H9 (cell line): ENCODE data around the gene SP4. TPM values are rescaled to one million over a fixed set of nuclear protein-coding genes. Genes with fewer than 3 reads are reported as not detected.

ENCODE experiments used
- DNase-seq: peaks from one replicate; pipeline ENCODE4 v3.0.0-alpha.2; 2017
- H2AFZ ChIP-seq: one replicate; pipeline ENCODE4 v1.6.1; 2013; ENCODE audit warnings: mild to moderate bottlenecking, low read length, control low read depth, moderate library complexity
- H2AK5ac ChIP-seq: 2 replicates; pipeline ENCODE4 v1.6.1; 2013; ENCODE audit warnings: low read length, control low read depth, mixed read lengths; ENCODE audit not compliant: insufficient read length
- H2BK120ac ChIP-seq: one replicate; pipeline ENCODE4 v1.6.1; 2013; ENCODE audit warnings: low read depth, mild to moderate bottlenecking, low read length, control low read depth, inconsistent platforms; ENCODE audit not compliant: poor library complexity, severe bottlenecking
- H2BK12ac ChIP-seq: 2 replicates; pipeline ENCODE4 v1.6.1; 2013; ENCODE audit warnings: low read length, control low read depth, mixed read lengths, low read depth; ENCODE audit not compliant: insufficient read length
- H2BK15ac ChIP-seq: 2 replicates; pipeline ENCODE4 v1.6.1; 2013; ENCODE audit warnings: low read depth, low read length, control low read depth
- H2BK20ac ChIP-seq: one replicate; pipeline ENCODE4 v1.6.1; 2013; ENCODE audit warnings: low read depth, mild to moderate bottlenecking, low read length, control low read depth, inconsistent platforms; ENCODE audit not compliant: poor library complexity, severe bottlenecking
- H2BK5ac ChIP-seq: 2 replicates; pipeline ENCODE4 v1.6.1; 2013; ENCODE audit warnings: low read length, control low read depth, mixed read lengths; ENCODE audit not compliant: insufficient read length
- H3K14ac ChIP-seq: 2 replicates; pipeline ENCODE4 v1.6.1; 2013; ENCODE audit warnings: low read length, control low read depth; ENCODE audit not compliant: insufficient read depth
- H3K18ac ChIP-seq: 2 replicates; pipeline ENCODE4 v1.6.1; 2013; ENCODE audit warnings: low read depth, mild to moderate bottlenecking, mixed read lengths, low read length, control low read depth; ENCODE audit not compliant: insufficient read length
- H3K23ac ChIP-seq: 2 replicates; pipeline ENCODE4 v1.6.1; 2013; ENCODE audit warnings: low read length, control low read depth, mixed read lengths, low read depth; ENCODE audit not compliant: insufficient read length
- H3K23me2 ChIP-seq: 2 replicates; pipeline ENCODE4 v1.6.1; 2013; ENCODE audit warnings: low read depth, mild to moderate bottlenecking, mixed read lengths, low read length, control low read depth; ENCODE audit not compliant: insufficient read length, poor library complexity, severe bottlenecking
- H3K27ac ChIP-seq: 2 replicates; pipeline ENCODE4 v1.5.1; 2013; ENCODE audit warnings: low read length, control low read depth, mixed read lengths, low read depth; ENCODE audit not compliant: insufficient read length
- H3K27me3 ChIP-seq: 2 replicates; pipeline ENCODE4 v1.6.1; 2013; ENCODE audit warnings: low read length, control low read depth, inconsistent platforms; ENCODE audit not compliant: insufficient read depth
- H3K4ac ChIP-seq: 2 replicates; pipeline ENCODE4 v1.6.1; 2013; ENCODE audit warnings: low read depth, mild to moderate bottlenecking, control low read depth, inconsistent platforms, low read length, moderate library complexity
- H3K4me1 ChIP-seq: 2 replicates; pipeline ENCODE4 v1.6.1; 2013; ENCODE audit warnings: low read length, control low read depth, inconsistent platforms; ENCODE audit not compliant: insufficient read depth
- H3K4me2 ChIP-seq: 2 replicates; pipeline ENCODE4 v1.6.1; 2013; ENCODE audit warnings: low read length, control low read depth, mixed read lengths; ENCODE audit not compliant: insufficient read length, insufficient read depth
- H3K56ac ChIP-seq: 2 replicates; pipeline ENCODE4 v1.6.1; 2013; ENCODE audit warnings: low read depth, mild to moderate bottlenecking, mixed read lengths, low read length, control low read depth; ENCODE audit not compliant: insufficient read length
- H3K79me1 ChIP-seq: 2 replicates; pipeline ENCODE4 v1.6.1; 2013; ENCODE audit warnings: low read depth, mild to moderate bottlenecking, moderate library complexity, low read length, control low read depth, inconsistent platforms; ENCODE audit not compliant: insufficient read depth, poor library complexity, severe bottlenecking
- H3K79me2 ChIP-seq: 2 replicates; pipeline ENCODE4 v1.6.1; 2013; ENCODE audit warnings: low read length, control low read depth, inconsistent platforms; ENCODE audit not compliant: insufficient read depth
- H3K9ac ChIP-seq: 2 replicates; pipeline ENCODE4 v1.6.1; 2013; ENCODE audit warnings: low read length, control low read depth, mixed read lengths; ENCODE audit not compliant: insufficient read length; ENCODE audit errors: extremely low read depth
- H3K9me3 ChIP-seq: one replicate; pipeline ENCODE4 v1.6.1; 2013; ENCODE audit warnings: low read depth, low read length, inconsistent platforms; ENCODE audit not compliant: control insufficient read depth
- H3T11ph ChIP-seq: one replicate; pipeline ENCODE4 v1.6.1; 2013; ENCODE audit warnings: mild to moderate bottlenecking, low read length, control low read depth, inconsistent platforms
- H4K20me1 ChIP-seq: one replicate; pipeline ENCODE4 v1.6.1; 2013; ENCODE audit not compliant: control insufficient read depth, insufficient read length, insufficient read depth
- H4K5ac ChIP-seq: 2 replicates; pipeline ENCODE4 v1.6.1; 2013; ENCODE audit warnings: low read depth, mild to moderate bottlenecking, mixed read lengths, low read length, control low read depth; ENCODE audit not compliant: insufficient read length
- H4K8ac ChIP-seq: replicated peaks from 2 replicates; pipeline ENCODE4 v1.6.1; 2013; ENCODE audit warnings: low read length, control low read depth, mixed read lengths, low read depth; ENCODE audit not compliant: insufficient read length
- H4K91ac ChIP-seq: 2 replicates; pipeline ENCODE4 v1.6.1; 2013; ENCODE audit warnings: low read depth, mild to moderate bottlenecking, moderate library complexity, mixed read lengths, low read length, control low read depth; ENCODE audit not compliant: insufficient read length
- H3K27ac Mint-ChIP-seq, 3 experiments: 2 replicates in 2 of 3; 3 replicates in 1 of 3; pipeline ENCODE4 v1.8.0; 2020 to 2021; ENCODE audit warnings: mixed read lengths in 3 of 3, mild to moderate bottlenecking in 1 of 3, moderate library complexity in 1 of 3
- H3K27me3 Mint-ChIP-seq: 2 replicates; pipeline ENCODE4 v1.8.0; 2021; ENCODE audit warnings: low read depth, mild to moderate bottlenecking, moderate library complexity, mixed read lengths
- H3K36me3 Mint-ChIP-seq, 3 experiments: 2 replicates in 2 of 3; 3 replicates in 1 of 3; pipeline ENCODE4 v1.8.0; 2020 to 2021; ENCODE audit warnings: low read depth in 3 of 3, mixed read lengths in 3 of 3; ENCODE audit not compliant: insufficient read depth in 1 of 3
- H3K4me1 Mint-ChIP-seq, 2 experiments: 2 replicates each; pipeline ENCODE4 v1.8.0; 2020; ENCODE audit warnings: mixed read lengths in 2 of 2
- H3K4me3 Mint-ChIP-seq, 2 experiments: 2 replicates in 1 of 2; 3 replicates in 1 of 2; pipeline ENCODE4 v1.8.0; 2020 to 2021; ENCODE audit warnings: mild to moderate bottlenecking in 2 of 2, mixed read lengths in 2 of 2, moderate library complexity in 1 of 2
- H3K9me3 Mint-ChIP-seq, 2 experiments: 2 replicates in 1 of 2; 3 replicates in 1 of 2; pipeline ENCODE4 v1.8.0; 2020; ENCODE audit warnings: mild to moderate bottlenecking in 2 of 2, mixed read lengths in 2 of 2, moderate library complexity in 1 of 2
- WGBS: extraction: QIAGEN DNeasy Blood & Tissue Kit; methylation state at CpG from one replicate; pipeline ENCODE4 v1.1.7; 2013; ENCODE audit warnings: missing lambda C conversion rate, low lambda C conversion rate, mixed read lengths; ENCODE audit not compliant: insufficient read length; ENCODE audit errors: extremely low coverage; 5-methylcytosine and 5-hydroxymethylcytosine counted together
- total RNA-seq: library from RNA; stranded (reverse); gene quantifications from 2 replicates; pipeline ENCODE4 v1.2.1, GENCODE V29; 2021
- TF ChIP-seq, protein P1 (sequence below): fragments of 200-600 bp; sonication (generic); conservative IDR thresholded peaks from 3 replicates; pipeline ENCODE4 v1.8.0; 2021; ENCODE audit warnings: antibody characterized with exemption, mild to moderate bottlenecking

SP4 gene
- total RNA-seq, 1 experiment from 2014 or later = 19.4 TPM

DNA sequence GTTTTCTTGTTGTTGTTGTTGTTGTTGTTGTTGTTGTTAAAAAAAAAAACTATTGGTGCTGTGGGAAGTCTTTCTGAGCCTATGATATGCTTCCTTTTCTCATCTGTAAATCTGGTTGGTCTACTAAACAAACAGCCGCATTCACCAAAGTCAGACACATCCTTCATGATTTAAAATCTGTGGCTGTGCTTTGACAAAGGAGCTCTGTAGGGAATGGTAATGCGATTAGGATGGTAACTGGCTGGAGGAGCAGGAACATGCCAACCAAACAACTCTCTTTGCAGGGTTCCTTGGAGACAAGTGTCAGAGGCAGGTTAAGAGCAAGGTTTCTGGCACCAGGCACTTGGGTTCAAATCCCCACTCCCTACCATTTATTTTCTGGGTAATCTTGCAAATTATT lies 14.9 kb upstream of the SP4 start:
- WGBS = no CpG with 5 or more reads among the region's 2 CpGs
- no peaks in the 10 kb centered on the region; a peak in 1 of 5 replicates for H3K9me3 Mint-ChIP-seq

More for the DNA sequence above, 14.9 kb upstream of the SP4 start:
- Mint-ChIP-seq H3K4me3 (no peak overlapping the region), H3K4me1 (peaks cover 18 to 24% of the 10 kb centered on the region in 2 experiments), H3K27me3 (peaks cover 2% of the 10 kb centered on the region; the same call in 1 of the 2 replicates), H3K36me3 (no peaks in the 10 kb centered on the region), H3K27ac (peak overlapping the region; percentile 30 to 92 (median 90); a peak in 4 of 7 replicates)
- Histone ChIP-seq H3K18ac (no peak overlapping the region), H4K8ac (no peak overlapping the region), H3K4me2 (no peak overlapping the region), H2BK12ac (no peak overlapping the region), H3K27me3 (no peaks in the 10 kb centered on the region), H4K91ac (no peak overlapping the region), H3K79me2 (no peaks in the 10 kb centered on the region), H3K9ac (no peak overlapping the region), H3K4me1 (no peaks in the 10 kb centered on the region; the same call in 1 of the 2 replicates), H2AK5ac (no peak overlapping the region), H3T11ph (no peak overlapping the region), H3K14ac (no peak overlapping the region), H3K4ac (no peak overlapping the region), H2BK20ac (no peak overlapping the region), H2BK120ac (no peak overlapping the region), H3K27ac (no peak overlapping the region), H3K9me3 (no peaks in the 10 kb centered on the region), H2BK15ac (no peak overlapping the region), H3K23me2 (no peaks in the 10 kb centered on the region), H2AFZ (no peak overlapping the region), H4K5ac (no peak overlapping the region), H3K56ac (no peak overlapping the region), H4K20me1 (no peaks in the 10 kb centered on the region), H3K23ac (no peak overlapping the region), H2BK5ac (no peak overlapping the region), H3K79me1 (no peaks in the 10 kb centered on the region)
- TF ChIP-seq, protein P1, sequence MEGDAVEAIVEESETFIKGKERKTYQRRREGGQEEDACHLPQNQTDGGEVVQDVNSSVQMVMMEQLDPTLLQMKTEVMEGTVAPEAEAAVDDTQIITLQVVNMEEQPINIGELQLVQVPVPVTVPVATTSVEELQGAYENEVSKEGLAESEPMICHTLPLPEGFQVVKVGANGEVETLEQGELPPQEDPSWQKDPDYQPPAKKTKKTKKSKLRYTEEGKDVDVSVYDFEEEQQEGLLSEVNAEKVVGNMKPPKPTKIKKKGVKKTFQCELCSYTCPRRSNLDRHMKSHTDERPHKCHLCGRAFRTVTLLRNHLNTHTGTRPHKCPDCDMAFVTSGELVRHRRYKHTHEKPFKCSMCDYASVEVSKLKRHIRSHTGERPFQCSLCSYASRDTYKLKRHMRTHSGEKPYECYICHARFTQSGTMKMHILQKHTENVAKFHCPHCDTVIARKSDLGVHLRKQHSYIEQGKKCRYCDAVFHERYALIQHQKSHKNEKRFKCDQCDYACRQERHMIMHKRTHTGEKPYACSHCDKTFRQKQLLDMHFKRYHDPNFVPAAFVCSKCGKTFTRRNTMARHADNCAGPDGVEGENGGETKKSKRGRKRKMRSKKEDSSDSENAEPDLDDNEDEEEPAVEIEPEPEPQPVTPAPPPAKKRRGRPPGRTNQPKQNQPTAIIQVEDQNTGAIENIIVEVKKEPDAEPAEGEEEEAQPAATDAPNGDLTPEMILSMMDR = no peak
- DNase-seq = no peak
